ENCODE results near the gene MRPL48.
"Not testable (repeated sequence)": the region's sequence is repeated elsewhere in the genome, so short reads cannot be mapped to it uniquely, and the experiment has no call there.

The MRPL48 gene

DNA sequence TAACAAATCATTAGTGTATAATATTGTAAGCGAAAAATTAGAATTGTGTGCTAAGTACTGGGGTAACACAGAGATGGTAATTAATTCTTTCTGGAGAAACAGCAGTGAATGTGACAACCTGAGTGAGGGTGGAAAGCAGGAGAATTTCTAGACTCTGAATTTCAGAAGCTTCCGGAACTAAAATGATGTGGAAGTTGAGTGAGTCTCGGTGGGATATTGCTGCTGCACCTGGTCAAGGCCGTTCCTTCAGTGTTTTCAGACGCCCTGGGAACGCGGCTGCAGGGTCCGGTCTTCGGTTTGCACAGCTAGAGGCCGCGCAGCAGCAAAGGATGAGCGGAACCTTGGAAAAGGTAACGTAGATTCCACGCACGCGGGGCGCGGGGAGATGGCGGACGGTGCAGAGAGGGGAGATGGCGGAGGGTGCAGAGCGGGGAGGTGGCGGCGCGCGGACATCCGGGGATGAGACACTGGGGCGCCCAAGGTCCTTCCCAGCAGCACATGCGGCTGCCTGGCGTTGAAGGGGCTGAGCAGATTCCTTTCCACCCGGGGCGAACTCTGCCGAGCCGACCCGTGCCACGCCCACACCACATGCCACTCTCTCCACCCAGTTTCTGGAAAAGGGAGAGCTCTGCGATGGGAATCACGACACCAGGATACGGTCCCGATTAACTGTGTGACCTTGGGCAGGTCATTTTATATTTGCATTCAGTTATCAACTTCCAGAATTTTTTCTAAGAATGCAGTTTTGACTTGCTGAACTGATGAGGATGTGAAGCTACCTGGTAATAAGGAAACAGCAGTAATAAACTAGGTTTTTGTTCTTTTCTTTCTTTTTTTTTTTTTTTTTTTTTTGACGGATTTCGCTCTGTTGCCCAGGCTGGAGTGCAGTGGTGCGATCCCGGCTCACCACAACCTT is at the start of gene MRPL48:
Gene MRPL48, plus strand, starts transcription at position 232 of the 916 bp plus-strand sequence. Its CDS starts 98 bp downstream, at position 330.
- Histone ChIP-seq H3K36me3 (ENCODE audit: insufficient read depth, insufficient read length, low read length) (no peaks in the 10 kb centered on the region), H3K4me3 (ENCODE audit: insufficient read length, low read depth) (peak within 1 kb of the TSS; percentile 74), H3K9me3 (ENCODE audit: insufficient read depth, low read length) (no peaks in the 10 kb centered on the region), H3K4me1 (ENCODE audit: insufficient read depth, insufficient read length) (no peaks in the 10 kb centered on the region), H3K9ac (ENCODE audit: insufficient read length, low read depth) (peak within 1 kb of the TSS; percentile 70), H3K27me3 (ENCODE audit: insufficient read depth, insufficient read length) (no peaks in the 10 kb centered on the region)
- TF ChIP-seq SUZ12 (IDR thresholded peaks at IDR 0.05; ENCODE audit: extremely low read depth, insufficient read depth, insufficient read length): no peak
- TF ChIP-seq YY1 (IDR thresholded peaks at IDR 0.05; ENCODE audit: insufficient read depth, insufficient read length): peak; percentile 61
- DNase-seq (ENCODE audit: low read depth, low spot score): peak; percentile 69

GRCh38 chr11:73743045-73743444 is 44.6 kb upstream of the MRPL48 start:
- H3K27me3 ChIP-seq (ENCODE audit: insufficient read depth, insufficient read length): no peaks in the 10 kb centered on the region
- H3K9me3 ChIP-seq (ENCODE audit: insufficient read depth, low read length): no peaks in the 10 kb centered on the region
- H3K36me3 ChIP-seq (ENCODE audit: insufficient read depth, insufficient read length, low read length): peaks cover 4% of the 10 kb centered on the region
- no peaks in the 10 kb centered on the region for H3K4me1 ChIP-seq (ENCODE audit: insufficient read depth, insufficient read length)
- H3K4me3 ChIP-seq (ENCODE audit: insufficient read length, low read depth): no peak overlapping the region
- no peak overlapping the region for H3K9ac ChIP-seq (ENCODE audit: insufficient read length, low read depth)
- no peak for DNase-seq (ENCODE audit: low read depth, low spot score)
- TF ChIP-seq YY1 (IDR thresholded peaks at IDR 0.05; ENCODE audit: insufficient read depth, insufficient read length) (no peak), ZNF274 (IDR thresholded peaks at IDR 0.05; ENCODE audit: low read depth, low read length) (no peak), SUZ12 (IDR thresholded peaks at IDR 0.05; ENCODE audit: extremely low read depth, insufficient read depth, insufficient read length) (no peak)

- DNase-seq (ENCODE audit: low read depth, low spot score): no peak
- Histone ChIP-seq H3K27me3 (ENCODE audit: insufficient read depth, insufficient read length) (no peaks in the 10 kb centered on the region), H3K36me3 (ENCODE audit: insufficient read depth, insufficient read length, low read length) (no peaks in the 10 kb centered on the region), H3K4me1 (ENCODE audit: insufficient read depth, insufficient read length) (no peaks in the 10 kb centered on the region), H3K4me3 (ENCODE audit: insufficient read length, low read depth) (no peak overlapping the region), H3K9me3 (ENCODE audit: insufficient read depth, low read length) (no peaks in the 10 kb centered on the region), H3K9ac (ENCODE audit: insufficient read length, low read depth) (no peak overlapping the region)
- TF ChIP-seq SUZ12 (IDR thresholded peaks at IDR 0.05; ENCODE audit: extremely low read depth, insufficient read depth, insufficient read length): no peak
- TF ChIP-seq ZNF274 (IDR thresholded peaks at IDR 0.05; ENCODE audit: low read depth, low read length): no peak
- TF ChIP-seq YY1 (IDR thresholded peaks at IDR 0.05; ENCODE audit: insufficient read depth, insufficient read length): no peak
Observed at GRCh38 chr11:73746701-73747100, 41.0 kb upstream of the MRPL48 start.

- TF ChIP-seq YY1 (IDR thresholded peaks at IDR 0.05; ENCODE audit: insufficient read depth, insufficient read length) (no peak), ZNF274 (IDR thresholded peaks at IDR 0.05; ENCODE audit: low read depth, low read length) (no peak), SUZ12 (IDR thresholded peaks at IDR 0.05; ENCODE audit: extremely low read depth, insufficient read depth, insufficient read length) (no peak)
- H3K27me3 ChIP-seq (ENCODE audit: insufficient read depth, insufficient read length): no peaks in the 10 kb centered on the region
- H3K4me1 ChIP-seq (ENCODE audit: insufficient read depth, insufficient read length): no peaks in the 10 kb centered on the region
- no peak overlapping the region for H3K4me3 ChIP-seq (ENCODE audit: insufficient read length, low read depth)
- H3K9me3 ChIP-seq (ENCODE audit: insufficient read depth, low read length): no peaks in the 10 kb centered on the region
- DNase-seq (ENCODE audit: low read depth, low spot score): no peak
- no peaks in the 10 kb centered on the region for H3K36me3 ChIP-seq (ENCODE audit: insufficient read depth, insufficient read length, low read length)
- H3K9ac ChIP-seq (ENCODE audit: insufficient read length, low read depth): no peak overlapping the region
Observed at GRCh38 chr11:73747762-73748161, 39.9 kb upstream of the MRPL48 start.

DNA sequence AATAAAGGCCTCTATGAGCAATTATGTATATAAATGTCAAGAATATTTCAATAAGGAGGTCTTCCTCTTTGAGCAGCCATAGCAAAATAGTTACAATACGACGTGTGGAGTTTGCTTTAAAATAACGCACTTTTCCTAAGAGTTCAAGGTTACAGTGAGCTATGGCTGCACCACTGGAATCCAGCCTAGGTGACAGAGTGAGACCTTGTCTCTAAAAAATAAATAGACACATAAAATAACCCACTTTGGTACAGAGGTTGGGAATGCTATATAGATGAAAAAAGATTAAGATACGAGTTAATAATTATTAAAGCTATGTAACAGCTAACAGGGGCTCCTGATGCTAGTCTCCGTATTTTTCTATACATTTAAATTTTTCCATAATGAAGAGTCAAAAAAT is 39.4 kb upstream of the MRPL48 start:
- no peak overlapping the region for H3K9ac ChIP-seq (ENCODE audit: insufficient read length, low read depth)
- no peak for TF ChIP-seq ZNF274 (IDR thresholded peaks at IDR 0.05; ENCODE audit: low read depth, low read length)
- no peak for TF ChIP-seq YY1 (IDR thresholded peaks at IDR 0.05; ENCODE audit: insufficient read depth, insufficient read length)
- TF ChIP-seq SUZ12 (IDR thresholded peaks at IDR 0.05; ENCODE audit: extremely low read depth, insufficient read depth, insufficient read length): no peak
- H3K27me3 ChIP-seq (ENCODE audit: insufficient read depth, insufficient read length): no peaks in the 10 kb centered on the region
- no peaks in the 10 kb centered on the region for H3K36me3 ChIP-seq (ENCODE audit: insufficient read depth, insufficient read length, low read length)
- H3K4me1 ChIP-seq (ENCODE audit: insufficient read depth, insufficient read length): no peaks in the 10 kb centered on the region
- H3K9me3 ChIP-seq (ENCODE audit: insufficient read depth, low read length): no peaks in the 10 kb centered on the region
- no peak overlapping the region for H3K4me3 ChIP-seq (ENCODE audit: insufficient read length, low read depth)
- DNase-seq (ENCODE audit: low read depth, low spot score): no peak

DNA sequence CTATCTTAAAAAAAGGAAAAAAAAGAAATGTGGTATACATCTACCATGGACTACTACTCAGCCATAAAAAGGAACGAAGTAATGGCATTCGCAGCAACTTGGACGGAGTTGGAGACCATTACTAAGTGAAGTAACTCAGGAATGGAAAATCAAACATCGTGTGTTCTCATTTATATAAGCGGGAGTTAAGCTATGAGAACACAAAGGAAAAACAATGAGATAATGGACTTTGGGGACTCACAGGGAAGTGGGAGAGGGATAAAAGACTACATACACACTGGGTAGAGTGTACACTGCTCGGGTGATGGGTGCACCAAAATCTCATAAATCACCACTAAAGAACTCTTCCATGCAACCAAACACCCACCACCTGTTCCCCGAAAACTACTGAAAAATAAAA is 38.6 kb upstream of the MRPL48 start:
- no peaks in the 10 kb centered on the region for H3K36me3 ChIP-seq (ENCODE audit: insufficient read depth, insufficient read length, low read length)
- no peaks in the 10 kb centered on the region for H3K27me3 ChIP-seq (ENCODE audit: insufficient read depth, insufficient read length)
- H3K4me3 ChIP-seq (ENCODE audit: insufficient read length, low read depth): no peak overlapping the region
- TF ChIP-seq YY1 (IDR thresholded peaks at IDR 0.05; ENCODE audit: insufficient read depth, insufficient read length) (no peak), SUZ12 (IDR thresholded peaks at IDR 0.05; ENCODE audit: extremely low read depth, insufficient read depth, insufficient read length) (no peak), ZNF274 (IDR thresholded peaks at IDR 0.05; ENCODE audit: low read depth, low read length) (no peak)
- no peak overlapping the region for H3K9ac ChIP-seq (ENCODE audit: insufficient read length, low read depth)
- H3K4me1 ChIP-seq (ENCODE audit: insufficient read depth, insufficient read length): no peaks in the 10 kb centered on the region
- no peaks in the 10 kb centered on the region for H3K9me3 ChIP-seq (ENCODE audit: insufficient read depth, low read length)
- no peak for DNase-seq (ENCODE audit: low read depth, low spot score)

DNA sequence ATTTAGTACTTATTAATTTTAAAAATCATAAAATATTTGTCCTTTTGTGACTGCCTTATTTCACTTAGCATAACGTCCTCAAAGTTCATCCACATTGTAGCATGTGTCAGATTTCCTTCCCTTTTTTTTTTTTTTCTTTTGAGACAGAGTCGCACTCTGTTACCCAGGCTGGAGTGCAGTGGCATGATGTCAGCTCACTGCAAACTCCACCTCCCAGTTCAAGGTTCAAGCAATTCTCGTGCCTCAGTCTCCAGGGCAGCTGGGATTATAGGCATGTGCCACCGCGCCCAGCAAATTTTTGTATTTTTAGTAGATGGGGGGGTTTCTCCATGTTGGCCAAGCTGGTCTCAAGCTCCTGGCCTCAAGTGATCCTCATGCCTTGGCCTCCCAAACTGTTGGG is 37.4 kb upstream of the MRPL48 start:
- no peak overlapping the region for H3K4me3 ChIP-seq (ENCODE audit: insufficient read length, low read depth)
- H3K4me1 ChIP-seq (ENCODE audit: insufficient read depth, insufficient read length): no peaks in the 10 kb centered on the region
- TF ChIP-seq SUZ12 (IDR thresholded peaks at IDR 0.05; ENCODE audit: extremely low read depth, insufficient read depth, insufficient read length) (no peak), ZNF274 (IDR thresholded peaks at IDR 0.05; ENCODE audit: low read depth, low read length) (no peak), YY1 (IDR thresholded peaks at IDR 0.05; ENCODE audit: insufficient read depth, insufficient read length) (no peak)
- DNase-seq (ENCODE audit: low read depth, low spot score): no peak
- no peak overlapping the region for H3K9ac ChIP-seq (ENCODE audit: insufficient read length, low read depth)
- H3K36me3 ChIP-seq (ENCODE audit: insufficient read depth, insufficient read length, low read length): peaks cover 2% of the 10 kb centered on the region
- no peaks in the 10 kb centered on the region for H3K9me3 ChIP-seq (ENCODE audit: insufficient read depth, low read length)
- H3K27me3 ChIP-seq (ENCODE audit: insufficient read depth, insufficient read length): no peaks in the 10 kb centered on the region

DNA sequence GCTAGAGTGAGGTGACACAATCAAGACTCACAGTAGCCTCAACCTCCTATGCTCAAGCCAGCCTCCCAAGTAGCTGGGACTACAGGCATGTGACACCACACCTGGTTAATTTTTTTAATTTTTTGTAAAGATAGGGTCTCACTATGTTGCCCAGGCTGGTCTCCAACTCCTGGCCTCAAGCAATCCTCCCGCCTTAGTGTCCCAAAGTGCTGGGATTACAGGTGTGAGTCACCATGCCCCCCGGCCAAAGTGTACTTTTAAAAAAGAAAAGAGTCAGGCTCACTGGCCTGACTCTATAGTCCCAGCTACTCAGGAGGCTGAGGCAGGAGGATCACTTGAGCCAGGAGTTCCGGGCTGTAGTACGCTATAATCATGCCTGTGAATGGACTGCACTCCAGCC is 36.8 kb upstream of the MRPL48 start:
- not testable (repeated sequence) for DNase-seq (ENCODE audit: low read depth, low spot score); H3K4me1 ChIP-seq (ENCODE audit: insufficient read depth, insufficient read length); H3K4me3 ChIP-seq (ENCODE audit: insufficient read length, low read depth); H3K36me3 ChIP-seq (ENCODE audit: insufficient read depth, insufficient read length, low read length); H3K9ac ChIP-seq (ENCODE audit: insufficient read length, low read depth); H3K9me3 ChIP-seq (ENCODE audit: insufficient read depth, low read length); H3K27me3 ChIP-seq (ENCODE audit: insufficient read depth, insufficient read length)

Data from NT2/D1 (cell line).